Activated CD8-positive, alpha-beta memory T cell treated with anti-CD3 and anti-CD28 coated beads, Interleukin-2, amount 50 U/mL, for 24 hours (primary cell): Measurements from ENCODE around the gene C1QTNF8.

ENCODE experiments used
- DNase-seq: peaks from one replicate; pipeline ENCODE4 v3.0.0-alpha.2; 2020; ENCODE audit errors: extremely low read depth

C1QTNF8 gene

DNA sequence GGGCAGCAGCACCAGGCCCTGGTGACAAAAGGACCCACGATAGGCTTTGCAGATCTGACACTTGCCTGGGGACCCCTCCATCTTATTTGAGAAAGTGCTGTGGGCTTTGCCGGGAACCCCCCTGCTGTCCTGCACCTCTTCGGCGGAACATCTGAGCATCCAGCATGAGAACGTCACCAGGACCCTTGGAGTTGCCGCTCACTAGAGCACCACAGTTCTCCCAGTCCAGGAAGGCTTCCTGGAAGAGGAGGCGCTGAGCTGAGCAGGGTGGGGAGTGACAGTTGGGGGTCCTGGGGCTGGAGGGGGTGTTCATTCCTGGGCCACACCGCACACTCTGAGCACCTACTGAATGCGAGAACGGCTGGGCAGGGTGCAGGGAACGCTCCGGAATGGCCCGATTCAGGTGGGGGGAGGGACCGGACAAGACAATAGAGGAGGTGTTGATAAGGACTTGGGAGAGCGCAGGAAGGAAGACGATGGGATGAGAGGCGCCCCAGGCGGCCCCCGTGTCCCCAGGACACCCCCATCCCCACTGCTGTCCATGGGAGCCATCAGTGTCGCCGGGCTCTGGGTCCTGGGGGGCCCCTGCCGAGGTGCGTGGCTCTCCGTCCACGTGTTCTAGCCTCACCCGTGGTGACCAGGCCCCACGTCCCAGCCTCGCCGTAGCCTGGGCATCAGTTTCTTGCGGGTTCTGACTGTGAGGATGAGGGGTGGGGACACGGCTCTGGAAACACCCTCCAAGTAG lies 32.1 kb upstream of the C1QTNF8 start:
- no peak for DNase-seq

DNA sequence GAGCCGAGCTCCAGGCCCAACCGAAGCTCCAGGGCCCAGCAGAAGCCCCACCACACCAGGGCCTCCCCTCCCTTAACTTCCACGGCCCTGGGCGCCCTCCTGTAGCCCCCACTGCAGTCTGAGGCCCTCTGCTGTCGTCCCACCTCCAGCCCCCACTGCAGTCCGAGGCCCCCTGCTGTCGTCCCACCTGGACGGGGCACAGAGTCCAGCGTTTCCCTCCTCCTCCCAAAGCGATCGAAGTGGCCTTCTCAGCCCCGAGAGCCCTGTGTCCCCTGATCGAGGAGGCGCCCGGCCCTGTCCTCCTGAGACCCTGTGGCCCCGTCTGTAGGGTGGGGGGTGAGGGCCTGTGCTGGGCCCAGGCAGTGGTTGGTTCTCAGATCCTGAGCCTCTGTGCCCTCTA lies 31.1 kb upstream of the C1QTNF8 start:
- DNase-seq: no peak

DNA sequence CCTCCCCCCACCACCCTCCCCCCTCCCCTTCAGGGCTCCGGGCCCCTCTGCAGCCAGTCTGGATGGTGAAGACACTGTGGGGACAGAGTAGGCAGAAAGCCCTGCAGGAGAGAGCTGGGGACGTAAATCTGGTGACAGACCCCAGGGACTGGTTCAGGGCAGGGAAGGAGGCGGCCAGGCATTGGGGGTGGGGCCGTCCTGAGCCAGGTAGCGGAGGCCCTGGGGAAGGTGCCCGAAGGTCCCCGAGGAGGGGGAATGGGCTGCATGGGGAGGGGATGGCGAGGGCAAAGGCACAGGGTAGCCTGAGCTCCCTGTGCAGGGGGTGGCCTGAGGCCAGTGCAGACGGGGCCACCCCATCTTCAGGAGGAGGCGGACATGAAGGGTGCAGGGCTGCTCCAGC lies 30.5 kb upstream of the C1QTNF8 start:
- no peak for DNase-seq

DNA sequence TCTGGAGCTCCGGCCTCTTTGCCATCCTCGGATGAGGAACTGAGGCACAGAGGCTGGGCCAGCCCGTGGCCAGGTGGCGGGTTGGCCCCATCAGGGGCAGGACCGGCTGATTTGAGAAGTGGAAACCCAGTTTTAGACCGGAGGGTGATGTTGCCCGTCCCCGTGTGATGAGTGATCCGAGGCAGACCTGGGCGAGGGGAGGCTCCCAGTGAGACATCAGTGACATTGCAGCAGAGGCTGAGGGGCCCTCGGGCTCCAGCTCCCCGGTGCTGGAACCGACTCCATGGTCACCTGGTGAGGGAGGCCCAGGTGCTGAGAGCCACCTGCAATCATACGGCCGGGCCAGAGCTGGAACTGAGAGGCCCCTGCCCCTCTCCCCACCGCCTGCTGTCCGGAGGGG lies 30.0 kb upstream of the C1QTNF8 start:
- no peak for DNase-seq

DNA sequence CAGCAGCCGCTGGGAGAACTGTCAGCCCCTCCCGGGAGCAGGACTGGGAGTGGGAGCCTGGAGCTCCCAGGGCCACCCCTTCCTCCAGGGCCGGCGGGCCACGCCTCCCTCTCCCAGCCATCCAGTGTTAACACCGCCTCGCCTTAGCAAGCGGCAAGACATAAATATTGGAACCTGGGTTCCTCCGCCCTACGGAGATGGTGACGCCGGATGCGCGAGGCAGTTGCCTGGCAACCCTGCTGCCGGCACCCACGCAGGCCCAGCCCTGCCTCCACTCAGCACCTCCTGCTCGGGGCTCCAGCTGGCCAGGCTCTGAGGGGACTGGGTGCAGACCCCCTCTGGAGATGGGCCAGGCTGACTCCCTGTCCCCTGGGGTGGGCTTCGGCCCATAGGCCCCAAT lies 29.4 kb upstream of the C1QTNF8 start:
- no peak for DNase-seq

DNA sequence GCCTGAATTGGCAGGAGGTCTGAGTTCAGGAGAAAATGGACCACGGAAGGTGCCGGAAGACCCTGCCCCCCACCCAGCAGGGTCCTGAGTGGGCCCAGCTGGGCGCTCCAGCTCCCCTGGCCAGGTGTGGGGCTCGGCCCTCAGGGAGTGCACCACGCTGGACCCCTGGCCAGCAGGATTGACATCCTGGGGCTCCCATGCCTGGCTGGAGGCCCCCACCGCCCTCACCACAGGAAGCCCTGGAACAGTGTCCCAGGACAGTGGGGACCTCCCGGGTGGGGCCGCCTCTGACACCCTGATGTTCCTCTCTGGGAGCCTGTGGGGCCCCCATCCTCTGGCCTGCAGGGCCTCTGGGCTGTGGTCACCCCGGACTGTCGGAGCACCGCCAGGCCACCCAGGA lies 28.8 kb upstream of the C1QTNF8 start:
- no peak for DNase-seq

DNA sequence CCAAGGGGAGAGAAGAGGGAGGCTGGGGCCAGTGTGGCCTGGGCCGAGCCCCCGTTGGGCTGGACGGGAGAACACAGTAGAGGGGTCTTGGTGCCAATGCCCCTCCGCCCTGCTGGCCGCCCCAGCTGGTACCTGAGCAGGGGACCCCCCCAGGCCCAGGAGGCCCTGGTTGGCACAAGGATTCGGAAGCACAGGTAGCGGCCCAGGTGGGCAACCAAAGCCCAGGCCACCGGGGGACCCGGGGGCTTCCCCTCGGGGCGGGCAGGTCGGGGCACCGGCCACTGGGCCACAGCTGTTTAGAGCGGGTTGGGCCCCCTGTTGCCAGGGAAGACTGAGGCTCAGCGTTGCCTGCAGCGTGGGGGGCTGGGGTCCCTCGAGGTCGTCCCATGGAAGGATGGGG lies 28.2 kb upstream of the C1QTNF8 start:
- DNase-seq: no peak

DNA sequence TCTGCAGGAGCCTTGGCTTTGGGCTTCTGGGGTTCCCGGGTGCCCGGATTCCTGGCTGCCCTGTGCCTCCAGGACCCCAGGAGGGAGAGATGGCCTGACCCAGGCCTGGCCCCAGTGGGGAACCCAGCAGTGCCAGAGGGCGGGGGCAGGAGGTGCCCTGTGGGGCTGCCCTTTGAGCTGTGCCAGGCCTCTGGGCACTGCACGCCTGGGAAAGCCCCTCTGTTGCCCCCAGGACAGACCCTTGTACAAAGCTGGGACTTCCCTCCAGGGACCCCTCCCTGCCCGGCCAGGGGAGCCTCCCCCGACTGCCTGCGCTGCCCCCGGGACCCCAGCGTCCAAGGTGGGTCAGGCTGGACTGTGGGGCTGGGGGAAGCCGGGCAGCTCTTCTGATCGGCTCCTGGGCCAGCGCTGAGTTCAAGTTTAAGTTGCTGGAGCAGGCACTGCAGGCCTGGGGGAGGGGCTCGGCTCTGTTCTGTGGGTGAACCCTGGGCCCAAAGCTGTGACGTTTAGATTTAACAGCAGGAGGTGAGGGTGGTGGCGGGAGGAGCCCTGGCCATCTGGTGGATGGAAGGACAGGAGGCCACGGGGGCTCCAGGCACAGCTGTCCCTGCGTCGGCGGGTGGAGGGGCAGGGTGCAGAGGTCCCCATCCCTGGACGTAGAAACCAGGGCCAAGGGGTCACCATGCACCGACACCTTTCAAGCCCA lies 27.6 kb upstream of the C1QTNF8 start:
- no peak for DNase-seq

DNA sequence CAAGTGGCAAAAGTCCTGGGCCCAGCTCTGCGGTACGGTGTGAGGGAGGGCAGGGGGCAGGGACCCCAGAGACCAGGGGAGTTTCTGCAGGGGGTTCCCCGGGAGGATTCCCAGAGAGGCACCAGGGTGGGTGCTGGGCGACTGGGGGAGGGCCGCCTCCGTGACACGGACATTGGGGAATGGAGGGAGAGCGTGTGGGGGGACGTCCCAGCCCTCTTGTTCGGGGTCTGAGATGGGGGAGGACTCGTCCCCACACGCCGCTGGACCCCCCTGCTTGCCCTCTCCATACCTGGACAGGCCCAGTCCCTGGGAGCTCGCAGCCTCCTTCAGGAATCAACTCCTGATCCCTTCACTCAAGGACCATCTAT lies 26.3 kb upstream of the C1QTNF8 start:
- no peak for DNase-seq

DNA sequence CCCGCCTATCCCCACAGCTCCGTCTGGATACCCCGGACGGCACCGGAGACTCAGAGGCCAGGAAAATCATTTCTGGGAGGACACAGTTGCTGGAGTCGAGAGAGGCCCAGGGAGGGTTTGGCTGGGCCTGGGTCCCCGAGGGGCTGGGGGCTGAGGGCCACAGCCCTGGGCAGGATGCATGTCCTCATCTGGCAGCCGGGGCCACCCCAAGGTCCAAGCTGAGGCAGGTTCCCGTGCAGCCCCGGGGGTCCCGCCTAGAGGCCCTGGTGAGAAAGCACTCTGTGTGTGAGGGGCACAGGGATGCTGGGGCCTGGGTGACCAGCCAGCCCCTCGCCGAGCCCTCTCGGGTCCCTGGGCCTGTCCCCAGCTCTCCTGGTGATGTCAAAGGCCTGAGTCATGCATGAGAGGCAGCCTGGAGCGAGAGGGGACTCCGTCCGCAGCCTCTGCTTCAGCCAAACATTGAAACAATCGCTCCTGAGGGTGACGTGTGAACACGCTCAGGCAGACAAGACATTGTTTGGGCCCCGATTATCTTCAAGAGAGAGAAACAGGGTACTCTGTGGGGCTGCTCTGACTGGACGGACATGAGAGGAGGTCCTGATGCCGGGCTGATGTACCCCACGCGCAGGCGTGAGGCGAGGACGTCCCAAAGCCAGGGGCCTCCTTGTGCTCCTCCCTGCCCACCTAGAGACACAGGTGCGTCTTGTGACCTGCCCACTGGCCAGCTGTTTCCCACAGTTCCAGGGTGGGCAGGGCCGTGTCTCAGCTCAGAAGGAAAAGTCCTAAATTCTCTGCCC lies 25.8 kb upstream of the C1QTNF8 start:
- no peak for DNase-seq

DNA sequence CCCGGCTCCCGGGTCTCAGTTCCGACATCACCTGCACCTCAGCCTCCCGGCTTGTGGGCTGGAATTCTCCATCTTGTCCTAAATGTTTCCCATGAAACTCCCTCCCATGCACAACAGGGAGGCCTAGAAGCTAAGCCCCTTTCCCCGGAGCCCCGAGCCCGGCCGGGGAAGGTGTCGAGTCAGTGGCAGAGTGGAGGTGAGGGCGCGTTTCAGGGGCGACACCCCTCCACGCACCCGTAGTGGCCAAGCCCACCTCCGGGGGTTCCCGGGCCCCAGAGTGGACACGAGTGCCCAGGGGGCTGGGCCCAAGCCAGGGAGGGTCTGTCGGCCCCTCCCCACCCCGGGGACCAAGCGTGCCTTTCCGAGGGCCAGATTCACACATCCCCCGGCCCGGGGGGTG lies 25.0 kb upstream of the C1QTNF8 start:
- no peak for DNase-seq

DNA sequence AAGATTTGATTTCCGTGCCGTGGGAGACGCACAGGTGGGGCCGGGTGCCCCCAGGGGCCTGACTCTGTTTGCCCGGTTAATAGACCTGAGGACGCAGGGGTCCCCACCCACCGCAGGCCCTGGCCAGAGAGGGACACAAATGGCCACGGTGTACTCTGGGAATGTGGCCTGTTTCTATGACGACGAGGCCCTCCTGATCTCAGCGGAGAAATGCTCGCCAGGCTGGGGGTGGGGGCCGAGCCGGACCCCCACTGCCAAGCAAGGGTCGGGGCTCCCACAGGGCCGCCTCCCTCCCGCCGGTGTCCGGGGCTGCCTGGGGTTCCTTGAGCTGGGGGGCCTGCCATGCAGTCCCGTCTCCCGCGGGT lies 24.5 kb upstream of the C1QTNF8 start:
- DNase-seq: no peak

DNA sequence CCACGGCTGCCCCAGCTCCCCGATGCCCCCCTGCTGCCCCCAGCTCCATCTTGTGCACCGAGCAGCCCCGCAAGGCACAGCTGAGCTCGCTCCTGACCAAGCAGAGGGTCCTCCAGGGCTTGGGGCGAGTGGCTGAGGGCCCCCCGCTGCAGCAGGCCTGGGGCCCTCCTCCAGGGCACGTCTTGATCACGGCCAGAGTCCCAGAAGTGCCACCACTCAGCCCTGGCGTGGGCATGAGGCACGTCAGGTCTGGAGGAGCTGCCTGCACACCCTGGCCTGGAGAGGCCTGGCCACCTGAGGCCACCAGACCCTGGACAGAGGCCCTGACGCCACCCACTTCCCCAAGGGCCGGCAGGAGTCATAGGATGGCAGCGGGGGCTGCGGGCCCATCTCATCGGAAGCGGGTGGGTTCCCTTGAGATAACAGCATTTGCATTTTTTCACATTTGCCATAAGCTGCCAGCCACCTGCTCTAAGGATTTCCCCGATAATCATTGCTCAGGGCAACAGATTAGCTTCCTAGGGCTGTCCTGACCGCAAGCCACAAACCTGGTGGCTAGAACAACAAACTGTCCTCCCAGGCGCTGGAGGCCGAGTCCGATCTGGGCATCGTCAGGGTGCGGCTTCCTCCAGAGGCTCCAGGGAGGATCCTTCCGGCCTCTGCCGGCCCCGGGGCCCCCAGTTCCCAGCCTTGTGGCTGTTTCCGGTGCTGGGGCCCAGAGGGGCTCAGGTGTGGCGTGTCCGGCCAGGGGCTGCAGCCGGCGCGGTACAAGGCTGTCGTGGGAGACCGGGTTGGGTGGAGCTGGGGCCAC lies 23.9 kb upstream of the C1QTNF8 start:
- DNase-seq: no peak

DNA sequence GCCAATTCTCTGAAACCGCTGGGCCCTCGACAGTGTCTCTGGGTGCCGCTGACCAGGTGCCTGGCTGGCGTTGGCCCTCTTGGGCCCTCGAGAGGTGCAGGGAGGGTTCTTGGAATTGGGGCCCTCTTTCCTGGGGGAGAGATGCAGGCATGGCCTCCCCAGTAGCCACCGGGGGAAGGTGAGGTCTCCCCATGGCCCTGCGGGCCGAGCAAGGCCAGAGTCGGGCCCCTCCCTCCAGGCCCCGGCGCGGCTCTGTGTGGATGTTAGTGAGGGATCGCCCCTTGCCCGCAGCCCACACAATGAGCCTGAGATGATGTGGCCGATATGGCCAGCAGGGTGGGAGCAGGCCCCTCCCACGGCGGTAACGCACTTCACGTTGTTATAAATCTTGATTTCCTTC lies 23.1 kb upstream of the C1QTNF8 start:
- DNase-seq: no peak

DNA sequence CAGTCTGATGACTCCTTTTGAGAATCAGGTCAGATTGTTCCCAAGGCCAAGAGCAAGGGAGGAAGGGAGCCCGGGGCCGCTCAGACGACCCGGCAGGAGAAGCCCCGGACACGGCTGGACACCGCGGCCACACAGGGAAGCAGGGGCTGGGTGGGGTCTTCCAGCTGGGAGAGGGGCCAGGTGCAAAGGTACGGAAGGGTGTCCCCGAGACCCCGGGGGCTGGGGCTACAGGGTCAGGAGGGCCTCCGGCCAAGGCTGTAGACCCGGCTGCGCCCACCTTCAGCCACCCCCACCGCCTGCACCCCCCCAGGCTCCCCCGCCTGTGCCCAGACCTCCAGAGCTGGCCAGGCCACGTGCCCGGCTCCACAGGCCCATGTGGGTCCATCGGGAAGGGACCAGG lies 21.9 kb upstream of the C1QTNF8 start:
- DNase-seq: no peak

DNA sequence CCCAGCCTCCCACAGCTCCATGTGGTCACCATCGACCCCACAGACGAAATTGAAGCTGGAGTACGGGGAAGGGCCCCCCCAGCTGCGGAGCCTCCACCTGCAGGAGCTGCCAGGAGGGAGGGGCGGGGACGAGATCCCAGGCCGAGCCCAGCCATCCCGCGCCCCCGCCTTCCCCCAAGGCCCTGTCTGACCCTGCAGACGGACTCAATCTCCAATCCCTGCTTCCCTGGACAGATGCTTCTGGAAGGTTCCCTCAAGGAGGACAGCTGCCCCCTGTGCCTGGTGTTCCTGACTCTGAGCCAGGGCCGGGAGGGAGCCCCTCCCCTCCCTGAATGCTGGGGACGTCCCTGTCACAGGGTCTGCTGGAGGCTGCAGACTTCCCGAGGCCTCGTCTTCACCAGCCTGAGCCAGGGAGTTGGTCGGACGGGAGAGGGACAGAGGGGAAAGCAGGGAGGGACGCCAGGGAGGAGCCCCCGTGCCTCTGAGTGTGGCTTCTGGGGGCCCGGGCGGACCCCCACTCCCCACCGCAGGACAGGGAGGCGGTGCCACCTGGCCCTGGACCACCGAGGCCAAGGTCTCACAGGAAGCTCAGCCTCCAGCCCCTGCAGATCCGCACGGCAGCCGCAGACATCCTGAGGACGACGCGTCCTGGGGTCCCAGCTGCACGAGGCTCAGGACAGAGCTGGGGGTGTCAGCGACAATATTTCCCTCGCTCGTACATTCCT lies 21.3 kb upstream of the C1QTNF8 start:
- DNase-seq: no peak

DNA sequence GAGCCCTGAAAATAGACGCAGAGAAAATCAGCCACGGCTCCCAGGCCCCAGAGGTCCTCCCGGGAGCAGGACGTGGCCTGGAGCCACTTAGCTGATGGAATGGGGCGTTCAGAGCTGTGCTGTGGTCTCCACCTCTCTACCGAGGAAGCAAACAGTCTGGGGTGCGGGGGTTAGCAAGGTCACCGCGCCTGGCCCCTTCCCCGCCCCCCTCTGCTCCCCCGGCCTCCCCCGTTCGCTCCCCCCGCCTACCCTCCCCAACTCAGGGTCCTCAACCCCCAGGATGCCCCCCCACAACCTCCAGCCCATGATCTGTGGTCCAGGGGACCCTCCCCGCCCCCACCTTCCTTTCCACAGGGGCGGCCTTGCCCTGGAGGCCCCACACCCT lies 20.6 kb upstream of the C1QTNF8 start:
- no peak for DNase-seq

DNA sequence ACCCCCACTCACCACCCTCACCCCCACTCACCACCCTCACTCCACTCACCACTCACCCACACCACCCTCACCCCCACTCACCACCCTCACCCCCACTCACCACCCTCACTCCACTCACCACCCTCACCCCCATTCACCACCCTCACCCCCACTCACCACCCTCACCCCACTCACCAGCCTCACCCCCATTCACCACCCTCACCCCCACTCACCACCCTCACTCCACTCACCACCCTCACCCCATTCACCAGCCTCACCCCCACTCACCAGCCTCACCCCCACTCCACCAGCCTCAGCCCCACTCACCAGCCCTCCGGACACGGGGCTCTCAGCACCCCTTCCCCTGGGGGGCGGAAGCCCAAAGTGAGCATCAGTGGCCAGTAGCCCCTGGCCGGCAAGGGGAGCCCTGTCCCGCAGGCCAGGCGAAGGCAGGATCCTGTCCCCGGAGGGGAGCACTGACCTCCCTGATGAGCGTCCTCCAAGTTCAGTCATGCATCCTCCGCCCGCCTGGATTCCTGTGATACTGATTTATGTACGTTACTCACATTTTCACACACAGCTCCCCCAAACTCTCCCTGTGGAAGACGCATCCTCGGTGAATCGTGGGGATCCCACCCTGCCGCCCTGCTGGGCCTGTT lies 18.0 kb upstream of the C1QTNF8 start:
- DNase-seq: no peak

DNA sequence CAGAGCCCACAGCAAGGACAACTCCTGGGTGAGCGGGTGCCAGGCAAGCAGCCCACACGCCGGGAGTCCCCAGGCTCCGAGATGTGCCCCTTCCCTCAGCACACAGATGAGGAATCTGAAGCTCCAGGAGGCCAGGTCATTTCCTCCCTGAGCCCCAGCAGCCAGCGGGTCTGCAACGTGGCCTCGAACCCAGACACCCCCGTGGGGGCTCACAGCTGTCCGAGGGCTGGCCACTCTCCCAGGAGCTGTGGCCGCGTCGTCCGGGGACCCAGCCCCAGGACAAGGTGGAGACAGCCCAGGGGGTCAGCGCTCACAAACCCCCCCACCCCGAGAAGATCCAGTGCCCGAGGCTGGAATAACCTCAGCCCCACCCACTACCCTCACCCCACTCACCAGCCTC lies 17.4 kb upstream of the C1QTNF8 start:
- no peak for DNase-seq

DNA sequence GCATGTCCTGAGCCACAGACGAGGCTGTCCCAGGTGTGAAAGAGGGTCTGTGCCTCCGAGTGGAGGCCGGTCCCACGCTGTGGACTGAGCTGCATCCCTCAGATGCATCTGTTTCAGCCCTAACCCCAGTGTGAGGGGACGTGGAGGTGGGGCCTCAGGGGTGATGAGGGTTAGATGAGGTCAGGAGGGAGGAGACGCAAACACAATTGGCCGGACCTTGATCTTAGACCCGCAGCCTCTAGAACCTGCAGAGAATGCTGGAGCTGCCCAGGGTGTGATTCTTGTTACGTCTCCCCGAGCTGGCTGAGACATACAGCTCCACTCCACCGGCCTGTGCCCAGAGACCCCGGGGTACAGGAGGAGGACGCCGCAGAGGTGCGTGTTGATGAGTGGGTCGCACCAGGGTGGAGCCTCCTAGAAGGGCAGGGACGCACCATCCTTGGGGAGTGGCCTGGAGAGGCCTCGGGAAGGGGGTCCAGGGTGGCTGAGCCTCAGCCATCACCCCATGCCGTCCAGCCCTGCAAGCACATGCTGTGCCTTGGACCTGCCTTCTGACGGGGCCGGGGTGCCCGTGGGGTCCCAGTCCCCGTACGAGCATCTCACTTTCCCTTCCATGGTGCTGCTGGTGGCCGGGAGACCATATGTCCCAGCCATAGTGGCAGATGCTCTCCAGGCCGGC lies 16.6 kb upstream of the C1QTNF8 start:
- no peak for DNase-seq
